HL-60/S4 (cell line): Measurements from ENCODE around the gene VEPH1.

Experiments
- in situ Hi-C: fragments of 300-500 bp; cut with MboI; formaldehyde crosslinking; loops from 2 replicates; pipeline ENCODE4 v1.14.3; 2022; ENCODE audit warnings: low sequenced_read_pairs

The VEPH1 gene

DNA sequence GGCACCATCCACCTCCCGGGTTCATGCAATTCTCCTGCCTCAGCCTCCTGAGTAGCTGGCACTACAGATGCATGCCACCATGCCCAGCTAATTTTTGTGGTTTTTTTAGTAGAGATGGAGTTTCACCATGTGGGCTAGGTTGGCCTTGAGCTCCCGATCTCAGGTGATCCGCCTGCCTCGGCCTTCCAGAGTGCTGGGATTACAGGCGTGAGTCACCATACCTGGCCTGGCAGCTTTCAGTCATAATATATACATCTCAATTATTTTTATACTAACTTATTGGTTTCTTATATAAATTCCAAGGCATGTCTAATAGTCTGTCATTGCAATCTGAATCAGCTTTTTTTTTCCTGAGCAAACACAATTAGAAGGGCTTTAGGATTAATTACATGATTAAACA is 269.3 kb downstream of the VEPH1 start:
- in situ Hi-C loops, result no loop called here

DNA sequence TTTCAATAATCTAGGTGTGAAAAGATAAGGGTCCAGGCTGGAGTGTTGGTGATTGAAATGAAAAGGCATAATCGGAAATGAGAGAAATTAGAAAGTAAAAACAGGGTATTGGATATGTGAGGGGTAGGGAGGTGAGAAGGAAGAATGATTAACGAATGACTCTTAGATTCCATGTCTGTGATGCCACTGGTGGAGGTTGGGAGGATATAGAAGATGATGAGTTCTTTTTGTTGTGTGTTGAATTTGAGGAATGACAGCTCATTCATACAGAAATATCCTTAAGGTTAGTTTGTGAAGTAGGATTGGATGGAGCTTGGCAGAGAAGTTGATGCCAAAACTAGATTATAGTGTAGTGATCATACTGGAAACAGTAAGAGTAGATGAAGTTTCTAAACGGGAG is 271.1 kb downstream of the VEPH1 start:
- in situ Hi-C loops, result no loop called here

DNA sequence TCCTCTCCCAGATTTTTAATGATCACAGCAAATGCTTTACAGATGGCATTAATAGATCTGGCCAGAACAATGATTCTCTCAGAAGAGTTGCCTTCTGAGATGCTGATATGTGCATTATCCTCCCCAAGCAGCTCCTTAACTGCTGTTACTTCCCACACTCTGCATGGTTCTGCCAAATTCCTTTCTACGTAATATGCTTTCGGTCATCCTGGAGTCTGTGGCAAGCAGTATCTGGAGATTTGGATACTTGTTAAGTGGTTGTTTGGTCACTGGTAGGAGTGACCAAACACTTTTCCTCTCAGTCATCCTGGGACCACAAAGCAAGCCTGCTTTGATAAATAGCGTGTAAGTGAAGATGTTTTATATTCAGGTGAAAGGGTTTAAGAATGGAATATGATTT is 272.1 kb downstream of the VEPH1 start:
- in situ Hi-C loops, result no loop called here

DNA sequence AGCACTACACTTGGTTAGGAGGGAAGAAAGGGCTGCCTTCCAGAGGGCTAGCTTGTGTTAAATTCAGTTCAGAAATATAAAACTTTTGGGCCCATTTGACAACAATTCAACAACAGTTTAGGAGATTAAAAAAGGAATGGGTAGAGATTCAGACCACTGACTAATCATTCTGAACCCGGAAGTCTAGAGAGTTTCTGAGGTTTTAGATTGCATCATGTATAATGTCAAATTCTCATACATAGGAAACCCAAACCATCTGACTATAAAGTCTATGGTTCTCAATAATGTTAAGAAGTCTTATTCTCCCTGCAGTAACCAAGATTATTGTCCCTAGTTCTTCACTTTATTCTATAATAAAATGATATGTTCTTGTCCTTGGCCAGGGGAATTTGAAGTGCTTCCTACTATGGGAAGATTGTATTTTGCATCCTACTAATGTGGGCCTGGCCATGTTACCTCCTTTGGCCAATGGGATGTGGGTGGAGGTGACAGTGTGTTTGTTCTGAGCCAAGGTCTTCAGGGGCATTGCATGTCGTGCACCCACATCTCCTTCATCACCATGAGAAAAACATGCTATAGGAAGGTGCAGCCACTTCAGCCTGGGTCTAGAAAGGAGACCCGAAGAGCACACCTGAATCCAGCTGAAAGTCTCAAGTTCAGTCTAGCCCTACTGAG is 276.9 kb downstream of the VEPH1 start:
- in situ Hi-C loops, result no loop called here

DNA sequence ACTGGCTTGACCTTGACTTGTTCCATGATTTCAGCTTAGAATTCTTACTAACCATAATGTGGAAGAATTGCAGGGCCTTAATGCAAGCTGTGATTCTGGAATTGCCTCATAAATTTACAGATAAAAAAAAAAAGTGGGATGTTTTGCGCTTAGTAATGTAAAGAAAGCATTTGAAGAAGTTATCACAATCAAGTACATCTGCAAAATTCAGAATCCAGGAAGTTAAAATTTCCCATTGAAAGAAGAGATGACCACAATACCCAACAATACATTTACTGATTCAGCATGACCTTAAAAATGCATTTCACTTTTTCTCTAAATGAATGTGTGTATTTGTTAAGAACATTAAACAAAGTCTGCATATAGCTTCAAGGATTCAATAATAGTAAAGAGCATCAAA is 278.2 kb downstream of the VEPH1 start:
- in situ Hi-C loops, result no loop called here

DNA sequence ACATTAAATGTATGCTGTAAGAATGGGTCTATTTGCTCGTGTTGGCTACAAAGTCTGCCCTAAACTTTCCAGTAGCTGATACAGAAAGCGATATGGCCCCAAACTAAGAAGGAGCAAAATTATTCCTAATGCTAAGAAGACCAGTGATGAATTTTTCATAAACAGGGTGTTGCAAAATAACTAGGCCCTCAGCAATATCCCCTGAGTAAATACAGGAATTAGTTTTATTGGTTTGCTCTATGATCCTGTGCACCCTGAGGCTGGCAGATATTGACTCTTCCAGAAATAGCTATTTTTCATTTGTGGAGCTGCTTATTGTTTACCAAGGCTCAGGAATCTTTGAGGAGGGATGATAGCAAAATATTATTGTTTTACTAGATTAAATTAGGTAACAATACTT is 282.3 kb downstream of the VEPH1 start:
- in situ Hi-C loops, result loop anchor here (25.0 kb wide), 1 partner anchor 266 kb away; no protein-coding TSS in a partner anchor

DNA sequence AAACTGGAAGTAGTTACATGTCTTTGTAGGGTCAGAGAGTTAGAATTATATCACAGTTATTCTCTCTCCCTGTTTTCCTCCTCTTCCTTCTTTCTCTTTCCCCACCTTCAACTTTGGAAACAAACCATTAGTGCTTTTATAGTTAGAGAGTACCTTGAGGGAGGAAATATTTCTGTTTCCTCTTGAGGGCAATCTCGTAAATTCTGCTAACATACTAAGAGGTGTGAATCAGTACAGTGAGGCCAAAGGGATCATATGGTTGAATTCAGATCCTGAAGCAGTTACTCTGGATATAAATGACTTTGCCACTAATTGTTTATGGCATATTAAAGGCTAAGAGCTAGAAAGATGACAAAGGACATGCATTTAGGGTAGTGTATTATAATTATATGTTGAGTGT is 283.0 kb downstream of the VEPH1 start:
- in situ Hi-C loops, result loop anchor here (25.0 kb wide), 1 partner anchor 267 kb away; no protein-coding TSS in a partner anchor

DNA sequence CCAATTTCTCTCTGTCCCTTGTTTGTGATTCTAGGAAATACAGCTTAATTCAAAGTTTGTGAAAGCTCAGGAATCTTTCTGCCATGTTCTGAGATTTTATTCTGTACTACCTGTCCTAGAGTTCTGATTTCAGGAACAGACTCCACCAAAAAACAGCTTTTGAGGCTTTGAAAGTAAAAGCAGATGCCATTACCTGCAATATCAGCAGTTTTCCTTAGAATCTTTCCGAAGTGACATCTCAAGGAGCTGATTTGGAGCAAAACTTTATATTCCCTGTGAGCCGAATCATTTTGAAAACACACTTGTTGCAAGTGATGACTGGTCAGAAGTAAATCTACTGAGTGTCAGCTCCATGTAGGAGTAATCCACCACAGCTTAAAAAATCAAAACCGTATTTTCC is 284.0 kb downstream of the VEPH1 start:
- in situ Hi-C loops, result loop anchor here (25.0 kb wide), 1 partner anchor 268 kb away; no protein-coding TSS in a partner anchor
